ENCODE data around the gene L3MBTL4. TPM values are rescaled to one million over a fixed set of nuclear protein-coding genes. Genes with fewer than 3 reads are reported as not detected.

L3MBTL4 gene
- total RNA-seq, 2 donors from 2014 or later, result 4.9 to 6.5 TPM

DNA sequence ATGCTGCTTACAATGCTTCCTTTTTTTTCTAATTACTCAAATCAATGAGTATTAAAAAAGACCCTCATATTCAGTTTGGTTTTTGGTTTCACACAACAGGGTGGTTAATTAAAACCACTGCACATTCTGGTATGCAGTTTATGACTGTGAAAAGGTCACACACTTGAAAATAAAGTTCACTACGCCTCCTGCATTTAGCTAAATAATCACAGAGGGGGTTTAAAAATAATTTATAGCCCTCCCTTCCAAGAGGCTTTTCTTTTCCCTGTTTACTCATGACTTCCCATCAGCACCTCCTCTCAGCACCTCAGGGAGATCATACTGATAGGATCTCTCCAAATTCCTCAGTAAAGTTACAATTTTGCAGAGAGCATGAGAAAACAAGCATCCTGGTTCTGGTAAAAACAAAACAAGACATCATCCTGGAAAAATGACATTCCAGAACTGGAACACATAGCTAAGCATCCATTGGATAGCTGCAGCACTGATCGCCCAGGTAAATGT is 389.9 kb downstream of the L3MBTL4 start:
- ATAC-seq (no peak), DNase-seq (no peak)
- intact Hi-C loops (cut with DNase I, micrococcal nuclease), result no loop called here

DNA sequence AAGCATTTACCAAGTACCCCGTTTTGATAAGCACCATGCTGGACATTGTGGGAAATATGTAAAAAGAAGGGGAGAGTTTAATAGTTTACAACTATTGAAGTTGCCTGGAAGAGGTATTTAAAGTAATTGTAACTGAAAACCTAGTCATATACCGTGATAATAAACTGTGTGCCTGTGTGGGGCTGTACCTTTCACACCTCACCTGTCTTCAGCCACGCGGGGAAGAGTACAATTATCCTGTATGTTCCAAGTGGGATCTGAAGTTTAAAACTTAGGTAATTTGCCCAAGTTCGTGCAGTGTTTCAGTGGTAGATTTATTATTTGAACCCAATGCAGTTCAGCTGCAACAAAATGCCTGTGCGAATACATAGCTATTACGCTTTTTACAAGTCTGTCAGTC is 391.2 kb downstream of the L3MBTL4 start:
- intact Hi-C loops (cut with DNase I, micrococcal nuclease), result no loop called here
- no peak for DNase-seq
- ATAC-seq, result no peak

- ATAC-seq (no peak), DNase-seq (no peak)
- intact Hi-C loops (cut with DNase I, micrococcal nuclease), result no loop called here
These were observed 391.9 kb downstream of the L3MBTL4 start for GRCh38 chr18:6022845-6023244.

GRCh38 chr18:6022074-6022444 is 392.7 kb downstream of the L3MBTL4 start:
- ATAC-seq, result no peak
- intact Hi-C loops (cut with DNase I, micrococcal nuclease), result no loop called here
- DNase-seq, result no peak

GRCh38 chr18:6021306-6022073 is 393.2 kb downstream of the L3MBTL4 start:
- no peak for DNase-seq
- intact Hi-C loops (cut with DNase I, micrococcal nuclease), result no loop called here
- ATAC-seq, result no peak

- no peak for DNase-seq
- no peak for ATAC-seq
- intact Hi-C loops (cut with DNase I, micrococcal nuclease), result no loop called here
These were observed 396.0 kb downstream of the L3MBTL4 start for GRCh38 chr18:6018671-6019070.

GRCh38 chr18:6017171-6017570 is 397.5 kb downstream of the L3MBTL4 start:
- intact Hi-C loops (cut with DNase I, micrococcal nuclease), result no loop called here
- ATAC-seq (no peak), DNase-seq (no peak)

GRCh38 chr18:6015364-6015763 is 399.3 kb downstream of the L3MBTL4 start:
- intact Hi-C loops (cut with DNase I, micrococcal nuclease), result no loop called here
- DNase-seq, result no peak
- no peak for ATAC-seq

- DNase-seq (no peak), ATAC-seq (no peak)
- intact Hi-C loops (cut with DNase I, micrococcal nuclease), result no loop called here
These were observed 401.4 kb downstream of the L3MBTL4 start for GRCh38 chr18:6013171-6013810.

DNA sequence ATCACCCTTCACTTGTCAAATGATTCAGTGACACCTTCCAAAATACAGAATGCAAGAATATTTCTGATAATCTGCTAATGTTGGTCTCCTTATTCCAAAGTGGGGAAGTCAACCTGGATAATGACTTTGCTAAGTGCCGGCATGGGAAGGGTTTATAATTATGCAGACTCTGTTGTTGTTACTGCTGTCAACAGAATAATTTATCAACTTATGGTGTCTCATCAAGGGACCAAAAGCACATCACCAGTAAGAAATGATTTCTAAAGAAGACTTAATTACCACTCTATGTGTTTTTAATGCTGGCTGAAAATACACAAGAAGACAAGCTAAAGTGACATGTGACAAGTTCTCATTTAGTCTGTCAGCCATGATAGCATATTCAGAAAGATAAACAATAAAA is 403.8 kb downstream of the L3MBTL4 start:
- no peak for ATAC-seq
- intact Hi-C loops (cut with DNase I, micrococcal nuclease), result no loop called here
- no peak for DNase-seq

DNA sequence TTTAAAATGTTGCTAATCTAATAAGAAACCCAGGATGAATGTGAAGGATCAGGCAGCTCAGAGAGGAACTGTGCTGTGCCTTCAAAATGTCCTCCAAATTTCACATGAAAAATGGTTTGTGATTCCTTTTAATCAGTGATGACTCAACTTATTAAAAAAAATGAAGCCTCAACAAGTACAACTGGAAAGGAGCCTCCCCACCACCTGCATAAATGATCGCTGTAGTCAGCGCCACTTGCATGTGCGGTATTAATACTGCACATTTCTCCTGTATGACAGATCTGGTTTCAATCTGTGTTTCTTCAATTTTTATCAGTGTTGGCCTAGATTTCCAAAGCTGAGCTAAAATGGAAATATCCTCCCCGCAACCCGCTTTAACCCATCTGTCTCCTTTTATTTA is 404.4 kb downstream of the L3MBTL4 start:
- DNase-seq (no peak), ATAC-seq (no peak)
- intact Hi-C loops (cut with DNase I, micrococcal nuclease), result no loop called here

- DNase-seq (no peak), ATAC-seq (no peak)
- intact Hi-C loops (cut with DNase I, micrococcal nuclease), result no loop called here
These were observed 405.0 kb downstream of the L3MBTL4 start for GRCh38 chr18:6009756-6010155.

GRCh38 chr18:6004683-6005082 is 410.0 kb downstream of the L3MBTL4 start:
- ATAC-seq (no peak), DNase-seq (no peak)
- intact Hi-C loops (cut with DNase I, micrococcal nuclease), result no loop called here

DNA sequence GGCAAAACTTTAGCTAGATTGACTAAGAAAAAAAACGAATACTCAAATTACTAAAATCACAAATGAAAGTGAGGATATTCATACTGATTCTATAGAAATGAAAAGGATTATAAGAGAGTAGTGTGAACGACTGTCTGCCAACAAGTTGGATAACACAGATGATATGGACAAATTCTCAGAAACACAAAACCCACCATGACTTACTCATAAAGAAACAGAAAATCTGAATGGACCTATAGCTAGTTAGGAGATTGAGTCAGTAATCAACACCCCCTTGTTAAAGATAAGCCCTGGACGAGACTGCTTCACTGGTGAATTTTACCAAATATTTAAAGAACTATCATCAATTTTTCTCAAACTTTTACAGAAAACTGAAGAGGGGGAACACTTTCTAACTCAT is 410.6 kb downstream of the L3MBTL4 start:
- DNase-seq, result no peak
- intact Hi-C loops (cut with DNase I, micrococcal nuclease), result no loop called here
- ATAC-seq, result no peak

- no peak for ATAC-seq
These were observed 412.8 kb downstream of the L3MBTL4 start for GRCh38 chr18:6001867-6002266.

GRCh38 chr18:5998907-5999306 is 415.8 kb downstream of the L3MBTL4 start:
- ATAC-seq (no peak), DNase-seq (no peak)
- intact Hi-C loops (cut with DNase I, micrococcal nuclease), result no loop called here

More at GRCh38 chr18:6001867-6002266, 412.8 kb downstream of the L3MBTL4 start:
- intact Hi-C loops (cut with DNase I, micrococcal nuclease), result no loop called here
- no peak for DNase-seq

DNA sequence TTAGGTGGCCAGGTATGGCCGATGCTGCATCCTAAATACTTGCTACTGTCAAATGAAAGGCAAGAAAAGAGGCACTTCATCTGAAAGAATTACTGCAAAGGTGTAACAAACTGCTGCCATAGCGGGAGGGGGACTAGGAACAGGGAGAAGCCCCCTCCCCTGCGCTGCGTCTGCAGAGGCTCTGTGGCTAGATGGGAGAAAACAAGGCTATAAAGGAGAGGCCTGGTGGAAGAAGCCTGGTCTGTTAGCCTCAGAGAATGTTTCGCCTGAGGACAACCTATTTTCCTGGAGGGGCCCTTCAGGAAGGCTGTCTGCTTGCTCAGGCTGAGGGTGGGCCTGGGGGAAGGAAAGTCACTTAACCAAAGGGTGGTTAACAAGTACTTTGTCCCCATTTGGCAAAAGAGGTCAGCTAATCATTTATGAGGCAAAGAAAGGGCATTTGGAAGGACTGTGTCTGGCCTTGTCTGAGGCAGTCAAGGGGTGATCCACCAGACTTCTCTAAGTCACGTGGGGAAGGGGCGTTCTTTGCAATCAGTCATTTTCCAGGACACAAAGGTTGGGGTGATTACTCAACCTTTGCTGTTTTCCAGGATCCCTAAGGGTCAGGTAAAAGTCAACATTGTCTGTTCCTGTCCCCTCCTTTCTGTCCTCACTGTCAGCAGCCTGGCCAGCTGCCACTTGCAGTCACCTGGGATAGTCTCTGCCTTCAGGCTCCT is 416.4 kb downstream of the L3MBTL4 start:
- no peak for ATAC-seq
- DNase-seq, result no peak
- intact Hi-C loops (cut with DNase I, micrococcal nuclease), result no loop called here

DNA sequence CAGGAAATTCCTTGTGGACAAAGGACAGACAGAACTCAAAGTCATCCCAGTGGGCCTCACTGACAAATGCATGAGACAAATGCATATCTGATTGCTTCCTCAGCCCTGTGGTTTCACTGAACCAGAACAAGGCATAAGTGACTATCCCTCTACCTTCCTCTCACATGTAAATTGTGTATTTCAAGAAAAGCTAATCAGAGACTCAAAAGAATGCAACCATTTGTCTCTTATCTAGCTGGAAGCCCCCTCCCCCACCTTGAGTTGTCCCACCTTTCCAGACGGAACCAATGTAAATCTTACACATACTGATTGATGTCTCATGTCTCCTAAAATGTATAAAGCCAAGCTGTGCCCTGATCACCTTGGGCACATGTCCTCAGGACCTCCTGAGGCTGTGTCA is 417.4 kb downstream of the L3MBTL4 start:
- ATAC-seq (no peak), DNase-seq (no peak)
- intact Hi-C loops (cut with DNase I, micrococcal nuclease), result no loop called here

DNA sequence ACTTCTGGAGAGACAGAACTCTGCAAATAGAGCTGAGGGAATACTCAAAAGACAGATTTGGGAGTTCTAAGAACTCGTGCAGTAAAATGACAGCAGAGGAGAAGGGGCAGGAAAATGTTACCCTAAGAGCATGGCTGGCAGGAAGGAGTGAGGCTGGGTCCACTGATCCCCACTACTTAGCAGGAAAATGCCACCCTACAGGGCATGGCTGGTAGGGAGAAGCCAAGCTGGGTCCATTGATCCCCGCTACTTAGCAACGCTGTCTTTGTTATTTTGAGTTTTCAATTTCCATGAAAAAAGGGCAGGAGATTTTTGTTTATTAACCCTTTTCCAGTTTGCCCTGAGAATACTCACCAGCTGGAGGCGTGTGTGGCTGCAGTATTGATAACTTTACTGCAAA is 419.1 kb downstream of the L3MBTL4 start:
- ATAC-seq (no peak), DNase-seq (no peak)
- intact Hi-C loops (cut with DNase I, micrococcal nuclease), result no loop called here

DNA sequence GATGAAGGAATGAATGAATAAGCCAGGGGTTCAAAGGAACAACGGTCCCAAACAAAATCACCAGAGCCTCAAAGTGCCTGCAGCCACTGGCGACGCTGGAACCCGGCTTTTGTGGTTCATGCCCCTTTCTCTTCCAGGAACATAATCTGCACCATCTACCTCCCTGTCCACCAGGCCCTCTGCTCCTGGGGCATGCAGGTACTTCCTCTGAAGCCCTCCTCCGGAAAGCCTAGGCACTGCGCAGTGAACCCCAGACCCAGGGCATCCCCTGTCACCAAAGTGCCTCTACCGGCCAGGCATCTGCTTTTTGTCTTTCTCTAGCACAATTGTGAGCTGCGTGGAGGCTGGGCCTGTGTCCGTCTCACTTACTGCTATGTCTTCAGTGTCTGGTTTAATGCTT is 420.8 kb downstream of the L3MBTL4 start:
- DNase-seq (no peak), ATAC-seq (no peak)
- intact Hi-C loops (cut with DNase I, micrococcal nuclease), result no loop called here

Data from left colon (tissue), 2 donors.